Large intestine (tissue), 3 donors: ENCODE measurements around the gene RPL27. TPM values are rescaled to one million over a fixed set of nuclear protein-coding genes. Genes with fewer than 3 reads are reported as not detected.
"Not testable (repeated sequence)": the region's sequence is repeated elsewhere in the genome, so short reads cannot be mapped to it uniquely, and the experiment has no call there.

ENCODE experiments used
- DNase-seq, 2 donors: peaks; one replicate each; pipeline versions ENCODE4 v3.0.0 to v3.0.0-alpha.2; 2013
- H3K27ac ChIP-seq: one replicate; pipeline ENCODE4 v1.5.1; 2013; ENCODE audit warnings: low read length
- H3K27me3 ChIP-seq: 2 replicates; pipeline ENCODE4 v1.6.1; 2013; ENCODE audit warnings: low read length; ENCODE audit not compliant: control insufficient read depth, insufficient read depth
- H3K36me3 ChIP-seq: 2 replicates; pipeline ENCODE4 v1.6.1; 2013; ENCODE audit warnings: low read length; ENCODE audit not compliant: control insufficient read depth, insufficient read depth
- H3K4me1 ChIP-seq: one replicate; pipeline ENCODE4 v1.6.1; 2013; ENCODE audit warnings: low read length; ENCODE audit not compliant: control insufficient read depth, insufficient read depth
- H3K4me3 ChIP-seq: one replicate; pipeline ENCODE4 v1.5.1; 2013; ENCODE audit warnings: low read length
- H3K9me3 ChIP-seq: one replicate; pipeline ENCODE4 v1.6.1; 2013; ENCODE audit warnings: mild to moderate bottlenecking, low read depth, low read length, moderate library complexity; ENCODE audit not compliant: control insufficient read depth
- WGBS: methylation state at CpG from one replicate; pipeline ENCODE4 v1.1.5; 2013; ENCODE audit warnings: low lambda C conversion rate; ENCODE audit not compliant: insufficient coverage; 5-methylcytosine and 5-hydroxymethylcytosine counted together
- polyA plus RNA-seq: library from polyadenylated mRNA; unstranded; fragments of 120-200 nt; gene quantifications from one replicate; pipeline ENCODE4 v1.2.1, GENCODE V29; 2013

RPL27 gene
- polyA plus RNA-seq, 1 donor = 2,151 TPM

- no peak overlapping the region for H3K4me3 ChIP-seq
- no peak overlapping the region for H3K27ac ChIP-seq
- H3K9me3 ChIP-seq = no peaks in the 10 kb centered on the region
- H3K36me3 ChIP-seq = peaks cover 71% of the 10 kb centered on the region
- no peak for DNase-seq
- no peaks in the 10 kb centered on the region for H3K27me3 ChIP-seq
- no CpG with 5 or more reads among the region's 6 CpGs for WGBS
- H3K4me1 ChIP-seq = no peaks in the 10 kb centered on the region
Observed at GRCh38 chr17:42989726-42990652, 8.2 kb upstream of the RPL27 start.

- Histone ChIP-seq H3K27me3 (no peaks in the 10 kb centered on the region), H3K36me3 (peaks cover 63% of the 10 kb centered on the region), H3K4me1 (no peaks in the 10 kb centered on the region), H3K4me3 (no peak overlapping the region), H3K9me3 (no peaks in the 10 kb centered on the region), H3K27ac (no peak overlapping the region)
- no peak for DNase-seq
- no CpG with 5 or more reads among the region's 6 CpGs for WGBS
Observed at GRCh38 chr17:42991471-42991870, 6.7 kb upstream of the RPL27 start.

- WGBS = no CpG with 5 or more reads among the region's 5 CpGs
- H3K9me3 ChIP-seq = no peaks in the 10 kb centered on the region
- no peaks in the 10 kb centered on the region for H3K4me1 ChIP-seq
- peaks cover 50% of the 10 kb centered on the region for H3K36me3 ChIP-seq
- no peak overlapping the region for H3K4me3 ChIP-seq
- no peaks in the 10 kb centered on the region for H3K27me3 ChIP-seq
- DNase-seq = no peak
- no peak overlapping the region for H3K27ac ChIP-seq
Observed at GRCh38 chr17:42992872-42993271, 5.3 kb upstream of the RPL27 start.

GRCh38 chr17:42993913-42994312, 4.3 kb upstream of the RPL27 start:
- not testable (repeated sequence) for H3K27ac ChIP-seq, H3K4me1 ChIP-seq, DNase-seq, H3K4me3 ChIP-seq, H3K9me3 ChIP-seq, H3K27me3 ChIP-seq
- no CpG with 5 or more reads among the region's 10 CpGs for WGBS
- H3K36me3 ChIP-seq = peaks cover 40% of the 10 kb centered on the region

GRCh38 chr17:42997390-42997983, 732 bp upstream of the RPL27 start:
- H3K4me3 ChIP-seq = peak overlapping the region; percentile 17
- no peaks in the 10 kb centered on the region for H3K9me3 ChIP-seq
- H3K4me1 ChIP-seq = peaks cover 8% of the 10 kb centered on the region
- peak overlapping the region; percentile 62 for H3K27ac ChIP-seq
- H3K36me3 ChIP-seq = peaks cover 38% of the 10 kb centered on the region
- H3K27me3 ChIP-seq = no peaks in the 10 kb centered on the region
- no CpG with 5 or more reads among the region's 5 CpGs for WGBS
- DNase-seq = no peak

GRCh38 chr17:42999003-42999525, 845 bp downstream of the RPL27 start:
- Histone ChIP-seq H3K9me3 (no peaks in the 10 kb centered on the region), H3K27ac (peak overlapping the region; percentile 80), H3K4me3 (peak overlapping the region; percentile 71), H3K36me3 (peaks cover 42% of the 10 kb centered on the region), H3K4me1 (peaks cover 8% of the 10 kb centered on the region), H3K27me3 (no peaks in the 10 kb centered on the region)
- WGBS = no CpG with 5 or more reads among the region's 10 CpGs
- no peak for DNase-seq

GRCh38 chr17:43000894-43001293, 2.7 kb downstream of the RPL27 start:
- not testable (repeated sequence) for H3K9me3 ChIP-seq, DNase-seq, H3K4me3 ChIP-seq, H3K27ac ChIP-seq, H3K27me3 ChIP-seq, H3K4me1 ChIP-seq
- peaks cover 41% of the 10 kb centered on the region for H3K36me3 ChIP-seq
- WGBS = no CpG with 5 or more reads among the region's 13 CpGs

GRCh38 chr17:43003542-43004172, 5.4 kb downstream of the RPL27 start:
- no peak for DNase-seq
- no peaks in the 10 kb centered on the region for H3K27me3 ChIP-seq
- H3K9me3 ChIP-seq = no peaks in the 10 kb centered on the region
- no peak overlapping the region for H3K27ac ChIP-seq
- peaks cover 41% of the 10 kb centered on the region for H3K36me3 ChIP-seq
- WGBS = 100% methylated on average over 1 of the region's 5 CpGs
- no peak overlapping the region for H3K4me3 ChIP-seq
- peaks cover 11% of the 10 kb centered on the region for H3K4me1 ChIP-seq

GRCh38 chr17:43006639-43007551, 8.7 kb downstream of the RPL27 start, which contains the start of gene IFI35:
IFI35 (plus strand) TSS chr17:43006784; CDS start chr17:43006948, 164 bp downstream.
- peaks cover 22% of the 10 kb centered on the region for H3K36me3 ChIP-seq
- no peaks in the 10 kb centered on the region for H3K27me3 ChIP-seq
- H3K27ac ChIP-seq = peak within 1 kb of the TSS; percentile 94
- H3K9me3 ChIP-seq = no peaks in the 10 kb centered on the region
- peaks cover 21% of the 10 kb centered on the region for H3K4me1 ChIP-seq
- H3K4me3 ChIP-seq = peak within 1 kb of the TSS; percentile 65
- no CpG with 5 or more reads among the region's 18 CpGs for WGBS
- peak; percentile 90 to 95 for DNase-seq
